Choroid plexus epithelial cell (primary cell): Measurements from ENCODE around the gene TFEB.

Source experiments
- DNase-seq: peaks from one replicate; pipeline ENCODE4 v3.0.0-alpha.2; 2010; ENCODE audit warnings: low read depth
- H3K4me3 ChIP-seq: 2 replicates; pipeline ENCODE4 v1.5.1; 2011; ENCODE audit warnings: low read depth, mild to moderate bottlenecking, control low read depth, low read length, moderate library complexity
- CTCF ChIP-seq: conservative IDR thresholded peaks from 2 replicates; pipeline ENCODE4 v1.5.1; 2011; ENCODE audit warnings: low read depth, mild to moderate bottlenecking, control low read depth, inconsistent platforms, low read length, moderate library complexity

TFEB gene

GRCh38 chr6:41736800-41737555, 1.6 kb upstream of the TFEB start:
- no peak for DNase-seq
- H3K4me3 ChIP-seq: no peak overlapping the region
- no peak for TF ChIP-seq CTCF

- no peak for TF ChIP-seq CTCF
- DNase-seq: no peak
- H3K4me3 ChIP-seq: no peak overlapping the region
These were observed 852 bp upstream of the TFEB start for GRCh38 chr6:41736186-41736733.

GRCh38 chr6:41734666-41735426, 562 bp downstream of the TFEB start:
- peak; percentile 84 for DNase-seq
- H3K4me3 ChIP-seq: peak overlapping the region; percentile 64
- TF ChIP-seq CTCF: no peak

GRCh38 chr6:41733707-41734665, 1.4 kb downstream of the TFEB start:
- H3K4me3 ChIP-seq: peak overlapping the region; percentile 64
- TF ChIP-seq CTCF: no peak
- peak; percentile 83 for DNase-seq

- DNase-seq: no peak
- no peak for TF ChIP-seq CTCF
- peak overlapping the region; percentile 64 for H3K4me3 ChIP-seq
These were observed 2.1 kb downstream of the TFEB start for GRCh38 chr6:41733360-41733706.

GRCh38 chr6:41732591-41733359, 2.6 kb downstream of the TFEB start:
- DNase-seq: peak; percentile 67
- TF ChIP-seq CTCF: no peak
- H3K4me3 ChIP-seq: peak overlapping the region; percentile 28
